ENCODE measurements around the gene CDHR1. TPM values are rescaled to one million over a fixed set of nuclear protein-coding genes. Genes with fewer than 3 reads are reported as not detected.
"Not testable (repeated sequence)": the region's sequence is repeated elsewhere in the genome, so short reads cannot be mapped to it uniquely, and the experiment has no call there.

CDHR1 gene
- total RNA-seq, 1 donor from 2014 or later, result 3.7 TPM

- TF ChIP-seq CTCF (IDR thresholded peaks at IDR 0.05), result no peak
- DNase-seq, result no peak
- CTCF ChIA-PET, result interaction anchor here (1.2 kb wide), 1 partner anchor 17 kb away, joined by 3 read pairs; no protein-coding TSS in a partner anchor
- H3K9me3 Mint-ChIP-seq, result peaks cover 3% of the 10 kb centered on the region
- ATAC-seq (ENCODE audit: low read depth), result no peak
- H3K4me1 Mint-ChIP-seq, result peaks cover 33% of the 10 kb centered on the region
- H3K27ac Mint-ChIP-seq, result no peak overlapping the region
- H3K36me3 Mint-ChIP-seq (ENCODE audit: low read depth), result peaks cover 8% of the 10 kb centered on the region
- POLR2A ChIA-PET, result interaction anchor here (0.9 to 2.1 kb wide), 2 partner anchors 27 to 28 kb away, joined by 3 to 6 read pairs; partner anchors contain the start of gene GHITM
- H3K27me3 Mint-ChIP-seq, result peaks cover 4% of the 10 kb centered on the region
- H3K4me3 Mint-ChIP-seq, result no peak overlapping the region
- intact Hi-C loops (cut with micrococcal nuclease), result no loop called here
Measured at GRCh38 chr10:84166620-84167288, 27.6 kb upstream of the CDHR1 start.

GRCh38 chr10:84167289-84167653, 27.1 kb upstream of the CDHR1 start:
- H3K4me3 Mint-ChIP-seq; H3K36me3 Mint-ChIP-seq (ENCODE audit: low read depth); H3K9me3 Mint-ChIP-seq; H3K27me3 Mint-ChIP-seq; DNase-seq; intact Hi-C loops (cut with micrococcal nuclease); ATAC-seq (ENCODE audit: low read depth): not testable (repeated sequence)
- POLR2A ChIA-PET, result interaction anchor here (0.9 to 2.1 kb wide), 2 partner anchors 28 kb away, joined by 3 to 6 read pairs; partner anchors contain the start of gene GHITM
- H3K4me1 Mint-ChIP-seq, result peaks cover 38% of the 10 kb centered on the region
- CTCF ChIA-PET, result interaction anchor here (1.2 kb wide), 1 partner anchor 18 kb away, joined by 3 read pairs; no protein-coding TSS in a partner anchor
- peak overlapping the region; percentile 1 for H3K27ac Mint-ChIP-seq

GRCh38 chr10:84168382-84168781, 26.0 kb upstream of the CDHR1 start:
- H3K27ac Mint-ChIP-seq; POLR2A ChIA-PET; intact Hi-C loops (cut with micrococcal nuclease); H3K36me3 Mint-ChIP-seq (ENCODE audit: low read depth); H3K4me3 Mint-ChIP-seq; ATAC-seq (ENCODE audit: low read depth); DNase-seq; H3K9me3 Mint-ChIP-seq; H3K27me3 Mint-ChIP-seq: not testable (repeated sequence)
- CTCF ChIA-PET, result interaction anchor here (1.0 kb wide), 1 partner anchor 20 kb away, joined by 3 read pairs; no protein-coding TSS in a partner anchor
- peaks cover 49% of the 10 kb centered on the region for H3K4me1 Mint-ChIP-seq

- POLR2A ChIA-PET; DNase-seq; H3K9me3 Mint-ChIP-seq; CTCF ChIA-PET; ATAC-seq (ENCODE audit: low read depth); H3K36me3 Mint-ChIP-seq (ENCODE audit: low read depth); H3K27me3 Mint-ChIP-seq: not testable (repeated sequence)
- peak overlapping the region; percentile 76 for H3K4me3 Mint-ChIP-seq
- intact Hi-C loops (cut with micrococcal nuclease), result loop anchor here (1.0 kb wide), 1 partner anchor 8 kb away; no protein-coding TSS in a partner anchor
- H3K27ac Mint-ChIP-seq, result peak overlapping the region; percentile 90
- peaks cover 38% of the 10 kb centered on the region for H3K4me1 Mint-ChIP-seq
Measured at GRCh38 chr10:84171237-84171636, 23.1 kb upstream of the CDHR1 start.

GRCh38 chr10:84171700-84172466, 22.5 kb upstream of the CDHR1 start:
- peak; percentile 42 for DNase-seq
- Mint-ChIP-seq H3K27ac (peak overlapping the region; percentile 90), H3K4me3 (peak overlapping the region; percentile 76), H3K4me1 (peaks cover 37% of the 10 kb centered on the region)
- H3K27me3 Mint-ChIP-seq; CTCF ChIA-PET; POLR2A ChIA-PET; H3K36me3 Mint-ChIP-seq (ENCODE audit: low read depth); H3K9me3 Mint-ChIP-seq: not testable (repeated sequence)
- ATAC-seq (ENCODE audit: low read depth), result peak; percentile 45
- intact Hi-C loops (cut with micrococcal nuclease), result loop anchor here (1.0 kb wide), 2 partner anchors 7 to 33 kb away; partner anchors contain the start of gene GHITM

GRCh38 chr10:84172467-84173356, 21.6 kb upstream of the CDHR1 start:
- ChIA-PET POLR2A (no interaction called here), CTCF (no interaction called here)
- H3K27ac Mint-ChIP-seq, result peak overlapping the region; percentile 90
- DNase-seq, result no peak
- H3K9me3 Mint-ChIP-seq, result no peaks in the 10 kb centered on the region
- no peaks in the 10 kb centered on the region for H3K27me3 Mint-ChIP-seq
- no peak for TF ChIP-seq CTCF (IDR thresholded peaks at IDR 0.05)
- intact Hi-C loops (cut with micrococcal nuclease), result loop anchor here (1.0 kb wide), 1 partner anchor 33 kb away; the partner anchor contains the start of gene GHITM
- ATAC-seq (ENCODE audit: low read depth), result peak; percentile 65
- H3K4me3 Mint-ChIP-seq, result peak overlapping the region; percentile 76
- peaks cover 5% of the 10 kb centered on the region for H3K36me3 Mint-ChIP-seq (ENCODE audit: low read depth)
- peaks cover 33% of the 10 kb centered on the region for H3K4me1 Mint-ChIP-seq
